Chondrocyte (in vitro differentiated cells): Measurements from ENCODE around the gene RPL21. TPM values are rescaled to one million over a fixed set of nuclear protein-coding genes. Genes with fewer than 3 reads are reported as not detected.

ENCODE experiments used
- DNase-seq: peaks from one replicate; pipeline ENCODE4 v3.0.0; 2021; ENCODE audit warnings: mixed read lengths, low spot score
- H3K27ac Mint-ChIP-seq: one replicate; pipeline ENCODE4 v1.8.0; 2021; ENCODE audit warnings: mild to moderate bottlenecking, moderate library complexity, mixed read lengths; ENCODE audit not compliant: unreplicated experiment
- H3K27me3 Mint-ChIP-seq: 2 replicates; pipeline ENCODE4 v1.8.0; 2021; ENCODE audit warnings: low read depth, mixed read lengths
- H3K36me3 Mint-ChIP-seq: 2 replicates; pipeline ENCODE4 v1.8.0; 2021; ENCODE audit warnings: low read depth, mixed read lengths
- H3K4me1 Mint-ChIP-seq: 2 replicates; pipeline ENCODE4 v1.8.0; 2021; ENCODE audit warnings: low read depth, mild to moderate bottlenecking, mixed read lengths
- H3K4me3 Mint-ChIP-seq: one replicate; pipeline ENCODE4 v1.8.0; 2021; ENCODE audit warnings: mild to moderate bottlenecking, moderate library complexity, mixed read lengths; ENCODE audit not compliant: unreplicated experiment
- H3K9me3 Mint-ChIP-seq: 2 replicates; pipeline ENCODE4 v1.8.0; 2021; ENCODE audit warnings: low read depth, mixed read lengths
- CTCF ChIP-seq: fragments of 200-600 bp; sonication (generic); IDR thresholded peaks from 2 replicates; pipeline ENCODE4 v1.5.0; 2021; ENCODE audit warnings: antibody characterized with exemption, mild to moderate bottlenecking, moderate library complexity
- total RNA-seq: library from RNA; stranded (reverse); gene quantifications from 3 replicates; pipeline ENCODE4 v1.2.1, GENCODE V29; 2021

Gene RPL21
- total RNA-seq, 1 donor from 2014 or later = 459 TPM

DNA sequence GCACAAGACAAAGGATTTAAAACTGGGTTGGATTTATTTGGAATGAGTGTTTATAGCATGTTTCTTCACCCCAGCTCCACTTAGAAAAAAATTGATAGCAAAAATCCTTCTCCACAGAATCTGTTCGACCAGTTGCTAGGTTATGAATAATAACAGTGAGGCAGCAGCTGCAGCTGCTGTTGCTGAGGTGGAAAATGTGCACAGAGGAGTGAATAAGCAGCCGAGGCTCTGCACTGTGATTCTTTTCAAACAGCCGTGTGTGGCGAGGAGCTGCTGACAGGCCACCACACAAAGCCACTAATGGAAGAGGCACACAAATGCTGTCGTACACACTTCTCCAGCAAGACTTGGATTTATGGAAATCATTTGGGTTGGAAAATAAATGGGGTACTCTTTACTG is 12.8 kb downstream of the RPL21 start:
- Mint-ChIP-seq H3K27ac (peak overlapping the region; percentile 39), H3K27me3 (no peaks in the 10 kb centered on the region), H3K4me3 (no peak overlapping the region), H3K4me1 (peaks cover 28% of the 10 kb centered on the region), H3K9me3 (no peaks in the 10 kb centered on the region), H3K36me3 (peaks cover 7% of the 10 kb centered on the region)
- no peak for TF ChIP-seq CTCF
- no peak for DNase-seq

DNA sequence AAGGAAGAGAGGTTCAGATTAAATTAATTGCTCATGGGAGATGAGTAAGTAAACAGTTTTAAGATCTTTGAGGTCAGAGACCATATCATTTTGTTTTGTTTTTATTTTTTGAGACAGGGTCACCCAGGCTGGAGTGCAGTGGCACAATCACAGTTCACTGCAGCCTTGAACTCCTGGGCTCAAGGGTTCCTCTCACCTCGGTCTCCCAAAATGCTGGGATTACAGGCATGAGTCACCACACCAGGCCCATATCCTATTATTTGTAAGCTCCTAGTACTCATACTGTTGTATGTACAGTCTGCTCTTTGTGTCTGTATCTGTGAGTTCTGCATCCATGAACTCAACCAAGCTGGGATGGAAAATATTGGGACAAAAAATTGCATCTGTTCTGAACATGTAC is 13.3 kb downstream of the RPL21 start:
- no peak overlapping the region for H3K4me3 Mint-ChIP-seq
- H3K27ac Mint-ChIP-seq = peak overlapping the region; percentile 39
- no peaks in the 10 kb centered on the region for H3K27me3 Mint-ChIP-seq
- no peak for TF ChIP-seq CTCF
- DNase-seq = no peak
- H3K9me3 Mint-ChIP-seq = no peaks in the 10 kb centered on the region
- H3K36me3 Mint-ChIP-seq = peaks cover 7% of the 10 kb centered on the region
- H3K4me1 Mint-ChIP-seq = peaks cover 28% of the 10 kb centered on the region

DNA sequence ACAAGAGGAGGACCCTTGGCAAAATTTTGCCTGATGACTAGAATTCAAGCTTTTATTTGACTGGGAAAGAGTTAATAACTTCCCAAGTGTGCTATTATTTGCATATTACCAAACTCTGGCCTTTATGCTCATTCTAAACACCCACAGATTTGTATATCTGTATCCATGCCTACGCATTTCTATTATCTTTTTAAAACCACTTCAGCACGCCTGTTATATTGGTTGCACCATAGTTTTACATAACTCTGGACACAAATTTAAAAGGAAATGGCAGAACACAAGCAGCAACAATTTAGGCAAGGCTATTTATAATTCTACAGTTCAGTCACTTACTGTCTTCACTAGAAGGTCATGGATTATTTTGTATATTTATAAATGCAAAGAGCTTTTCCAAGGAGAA is 15.6 kb downstream of the RPL21 start:
- H3K27ac Mint-ChIP-seq = no peak overlapping the region
- H3K4me3 Mint-ChIP-seq = no peak overlapping the region
- H3K36me3 Mint-ChIP-seq = peaks cover 7% of the 10 kb centered on the region
- no peaks in the 10 kb centered on the region for H3K9me3 Mint-ChIP-seq
- no peak for TF ChIP-seq CTCF
- peaks cover 23% of the 10 kb centered on the region for H3K4me1 Mint-ChIP-seq
- no peak for DNase-seq
- H3K27me3 Mint-ChIP-seq = no peaks in the 10 kb centered on the region

DNA sequence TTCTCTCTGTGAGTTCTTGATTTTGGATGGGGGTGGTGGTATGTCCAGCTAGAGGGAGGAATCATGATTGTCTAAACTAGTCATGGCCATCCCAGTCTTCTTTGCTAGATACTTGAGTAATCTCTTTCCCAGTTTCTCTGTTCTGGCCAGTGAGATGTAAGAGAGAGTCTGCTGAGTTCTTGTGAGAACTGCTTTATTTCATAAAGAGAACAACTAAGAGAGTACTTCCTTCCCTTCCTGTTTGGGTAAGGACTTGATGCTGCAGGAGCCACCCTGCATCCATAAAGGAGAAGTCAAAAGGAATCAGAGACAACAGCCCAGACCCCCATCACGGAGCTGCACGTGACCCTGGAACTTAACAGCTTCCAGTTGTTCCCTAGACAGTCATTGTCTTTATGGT is 16.2 kb downstream of the RPL21 start:
- Mint-ChIP-seq H3K9me3 (no peaks in the 10 kb centered on the region), H3K4me3 (no peak overlapping the region), H3K36me3 (peaks cover 6% of the 10 kb centered on the region), H3K4me1 (peaks cover 27% of the 10 kb centered on the region), H3K27me3 (no peaks in the 10 kb centered on the region), H3K27ac (no peak overlapping the region)
- no peak for DNase-seq
- no peak for TF ChIP-seq CTCF

DNA sequence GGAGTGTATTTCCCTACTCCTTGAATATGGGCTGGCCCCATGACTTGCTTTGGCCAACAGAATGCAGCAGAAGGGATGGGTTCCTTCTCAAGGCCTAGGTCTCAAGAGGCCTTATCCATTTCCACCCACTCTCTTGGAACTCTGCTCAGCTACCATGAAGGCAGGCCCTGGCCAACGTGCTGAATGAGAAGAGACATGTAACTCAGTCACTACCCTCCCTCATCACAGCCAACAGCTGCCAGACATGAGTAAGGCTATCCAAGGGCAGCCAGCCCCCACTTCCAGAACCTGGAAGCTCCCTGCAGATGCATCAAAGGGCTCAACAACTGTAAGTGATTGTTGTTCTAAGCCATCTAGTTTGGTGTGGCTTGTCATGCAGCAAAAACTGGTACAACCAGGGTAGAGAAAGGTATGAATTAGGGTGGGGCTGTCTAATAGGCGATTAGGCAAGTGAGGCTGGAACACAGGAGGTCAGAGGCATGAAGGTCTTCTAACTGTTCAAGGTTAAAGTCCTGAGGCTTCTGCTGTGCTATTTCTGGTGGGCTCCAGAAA is 17.8 kb downstream of the RPL21 start:
- Mint-ChIP-seq H3K36me3 (peaks cover 3% of the 10 kb centered on the region), H3K27me3 (no peaks in the 10 kb centered on the region), H3K4me1 (peaks cover 35% of the 10 kb centered on the region), H3K9me3 (no peaks in the 10 kb centered on the region), H3K4me3 (no peak overlapping the region), H3K27ac (no peak overlapping the region)
- TF ChIP-seq CTCF = no peak
- DNase-seq = no peak
